Choroid plexus epithelial cell (primary cell): ENCODE results near the gene ST6GALNAC3.
A peak's percentile ranks its signal among the peaks of the same experiment; 100 is the strongest.

Experiments
- DNase-seq: peaks from one replicate; pipeline ENCODE4 v3.0.0-alpha.2; 2010; ENCODE audit warnings: low read depth
- H3K4me3 ChIP-seq: 2 replicates; pipeline ENCODE4 v1.5.1; 2011; ENCODE audit warnings: low read depth, mild to moderate bottlenecking, control low read depth, low read length, moderate library complexity
- TF ChIP-seq, protein P1 (sequence below): conservative IDR thresholded peaks from 2 replicates; pipeline ENCODE4 v1.5.1; 2011; ENCODE audit warnings: low read depth, mild to moderate bottlenecking, control low read depth, inconsistent platforms, low read length, moderate library complexity

ST6GALNAC3 gene

DNA sequence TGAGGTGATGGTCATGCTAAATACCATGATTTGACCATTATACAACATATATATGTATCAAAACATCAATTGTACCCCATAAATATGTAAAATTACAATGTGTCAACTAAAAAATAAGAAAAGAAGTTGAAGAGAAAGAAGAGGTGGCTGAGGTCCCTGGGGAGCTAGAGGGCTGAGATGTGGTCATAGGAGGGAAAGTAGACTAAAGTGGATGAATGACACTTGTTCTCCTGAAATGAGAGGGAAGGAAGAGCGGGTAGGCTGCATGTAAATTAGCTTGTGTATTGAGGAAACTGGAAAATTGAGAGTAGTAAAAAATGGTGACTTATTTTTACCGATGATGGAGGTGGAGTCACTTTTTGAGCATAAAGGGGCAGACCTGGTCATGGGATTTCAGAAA, 117.0 kb downstream of the ST6GALNAC3 start:
- no peak overlapping the region for H3K4me3 ChIP-seq
- TF ChIP-seq, protein P1, sequence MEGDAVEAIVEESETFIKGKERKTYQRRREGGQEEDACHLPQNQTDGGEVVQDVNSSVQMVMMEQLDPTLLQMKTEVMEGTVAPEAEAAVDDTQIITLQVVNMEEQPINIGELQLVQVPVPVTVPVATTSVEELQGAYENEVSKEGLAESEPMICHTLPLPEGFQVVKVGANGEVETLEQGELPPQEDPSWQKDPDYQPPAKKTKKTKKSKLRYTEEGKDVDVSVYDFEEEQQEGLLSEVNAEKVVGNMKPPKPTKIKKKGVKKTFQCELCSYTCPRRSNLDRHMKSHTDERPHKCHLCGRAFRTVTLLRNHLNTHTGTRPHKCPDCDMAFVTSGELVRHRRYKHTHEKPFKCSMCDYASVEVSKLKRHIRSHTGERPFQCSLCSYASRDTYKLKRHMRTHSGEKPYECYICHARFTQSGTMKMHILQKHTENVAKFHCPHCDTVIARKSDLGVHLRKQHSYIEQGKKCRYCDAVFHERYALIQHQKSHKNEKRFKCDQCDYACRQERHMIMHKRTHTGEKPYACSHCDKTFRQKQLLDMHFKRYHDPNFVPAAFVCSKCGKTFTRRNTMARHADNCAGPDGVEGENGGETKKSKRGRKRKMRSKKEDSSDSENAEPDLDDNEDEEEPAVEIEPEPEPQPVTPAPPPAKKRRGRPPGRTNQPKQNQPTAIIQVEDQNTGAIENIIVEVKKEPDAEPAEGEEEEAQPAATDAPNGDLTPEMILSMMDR: no peak
- DNase-seq: no peak

DNA sequence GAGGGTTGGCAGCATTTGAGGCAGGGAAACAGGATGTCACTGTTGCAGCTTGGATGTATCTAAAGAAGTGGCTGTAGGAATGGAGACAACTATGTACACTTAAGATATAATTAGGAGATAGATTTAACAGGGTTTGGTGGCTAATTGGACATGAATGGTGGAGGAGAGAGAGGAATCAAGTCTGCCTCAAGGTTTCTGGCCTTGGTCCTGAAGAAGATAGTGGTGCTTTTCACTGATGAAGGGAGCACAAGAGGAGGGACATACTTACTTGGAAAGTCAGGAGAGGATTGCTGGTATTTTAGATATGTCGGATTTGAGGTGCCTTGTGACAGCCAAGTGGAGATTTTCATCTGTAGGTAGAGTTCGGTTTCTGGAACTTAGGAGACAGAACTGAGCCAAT, 123.9 kb downstream of the ST6GALNAC3 start:
- TF ChIP-seq, protein P1: no peak
- no peak overlapping the region for H3K4me3 ChIP-seq
- peak; percentile 15 for DNase-seq

DNA sequence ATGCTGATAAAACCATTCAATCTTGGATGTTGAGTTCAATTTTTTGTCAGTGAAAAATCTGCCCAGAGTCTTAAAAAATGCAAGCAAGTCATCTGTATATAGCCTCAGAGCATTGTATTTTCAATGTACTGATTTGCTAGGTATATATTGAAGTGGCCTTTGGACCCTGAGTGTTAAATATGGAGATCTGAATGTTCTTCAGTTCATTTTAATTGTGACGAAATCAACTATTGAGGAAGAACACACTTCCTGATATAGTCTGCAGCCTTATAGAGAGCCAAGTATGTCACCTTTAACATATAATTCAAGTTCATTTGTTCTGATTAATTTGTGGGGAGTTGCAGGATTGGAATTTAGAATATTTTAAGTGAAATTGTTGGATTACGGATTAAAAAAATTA, 128.1 kb downstream of the ST6GALNAC3 start:
- H3K4me3 ChIP-seq: no peak overlapping the region
- DNase-seq: no peak
- TF ChIP-seq, protein P1: no peak

DNA sequence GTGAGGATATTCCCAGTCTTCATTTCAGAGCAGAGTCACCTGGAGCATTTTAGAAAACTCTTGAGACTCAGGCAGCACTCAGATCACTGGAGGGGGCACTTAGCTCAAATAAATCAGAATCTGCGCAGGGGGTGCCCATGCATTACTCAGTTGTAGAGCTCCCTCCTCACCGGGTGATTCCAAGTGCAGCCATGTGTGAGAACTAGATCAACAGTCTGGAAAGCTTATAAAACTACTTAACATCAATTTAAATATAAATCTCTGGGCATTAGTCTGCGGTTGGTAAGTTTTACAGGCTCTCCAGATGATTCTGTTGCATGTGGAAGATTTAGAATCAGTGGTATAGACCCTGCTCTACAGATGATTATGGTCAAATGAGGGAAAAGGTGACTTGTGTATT, 128.6 kb downstream of the ST6GALNAC3 start:
- TF ChIP-seq, protein P1: no peak

GRCh38 chr1:76209238-76209637, 134.7 kb downstream of the ST6GALNAC3 start:
- no peak overlapping the region for H3K4me3 ChIP-seq
- no peak for DNase-seq
- TF ChIP-seq, protein P1: no peak

More for the DNA sequence above, 128.6 kb downstream of the ST6GALNAC3 start:
- no peak overlapping the region for H3K4me3 ChIP-seq
- no peak for DNase-seq

GRCh38 chr1:76209648-76210047, 135.1 kb downstream of the ST6GALNAC3 start:
- no peak for DNase-seq
- TF ChIP-seq, protein P1: no peak

DNA sequence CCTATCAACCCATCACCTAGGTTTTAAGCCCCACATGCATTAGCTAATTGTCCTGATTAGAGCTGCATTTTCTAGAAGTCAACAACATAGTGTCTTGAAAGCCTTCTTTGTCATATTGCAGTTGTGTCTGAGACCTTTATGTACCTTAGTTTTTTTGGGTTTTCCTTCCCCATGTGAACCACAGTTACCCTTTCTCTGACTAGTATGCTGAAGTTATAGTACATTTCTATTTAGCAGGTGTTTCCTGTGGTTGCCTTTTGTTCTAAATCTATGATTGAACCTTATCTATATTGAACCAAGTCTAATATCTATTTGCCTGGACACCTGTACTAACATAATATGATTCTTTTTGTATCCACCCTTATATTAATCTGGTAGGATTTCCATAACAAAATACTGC, 135.6 kb downstream of the ST6GALNAC3 start:
- H3K4me3 ChIP-seq: no peak overlapping the region
- no peak for DNase-seq
- TF ChIP-seq, protein P1: no peak

More at GRCh38 chr1:76209648-76210047, 135.1 kb downstream of the ST6GALNAC3 start:
- H3K4me3 ChIP-seq: no peak overlapping the region
